Thyroid gland (tissue), 4 donors: Measurements from ENCODE around the gene ZNF219.

Source experiments
- CTCF ChIP-seq, 6 experiments: fragments of 200-600 bp in 3 of 6; fragments of 450-650 bp in 3 of 6; sonication (generic) in 3 of 6; IDR thresholded peaks; one replicate each; pipeline ENCODE4 v1.5.1; 2016 to 2019; ENCODE audit warnings: antibody characterized with exemption in 6 of 6, mild to moderate bottlenecking in 2 of 6, inconsistent platforms in 1 of 6, moderate library complexity in 1 of 6
- POLR2A ChIP-seq, 2 donors: fragments of 450-650 bp; IDR thresholded peaks; one replicate each; pipeline ENCODE4 v1.6.1; 2017; ENCODE audit warnings: antibody characterized with exemption in 2 of 2, mild to moderate bottlenecking in 2 of 2, moderate library complexity in 1 of 2

GRCh38 chr14:21106176-21106497 is 7.7 kb upstream of the ZNF219 start:
- TF ChIP-seq CTCF (IDR thresholded peaks at IDR 0.05) (no peak), POLR2A (IDR thresholded peaks at IDR 0.05) (no peak)
